Activated naive CD8-positive, alpha-beta T cell treated with anti-CD3 and anti-CD28 coated beads, Interleukin-2, amount 50 U/mL, for 24 hours (primary cell): ENCODE data around the gene FBN1.

ENCODE experiments used
- ATAC-seq: fragments of 150-1000 bp; cut with Tn5 transposase; one replicate; pipeline ENCODE4 v1.10.0; 2021
- DNase-seq: peaks from one replicate; pipeline ENCODE4 v3.0.0; 2021
- H3K27ac Mint-ChIP-seq: one replicate; pipeline ENCODE4 v1.8.0; 2021; ENCODE audit warnings: mild to moderate bottlenecking, mixed read lengths
- H3K27me3 Mint-ChIP-seq: one replicate; pipeline ENCODE4 v1.8.0; 2021; ENCODE audit warnings: mixed read lengths
- H3K36me3 Mint-ChIP-seq: one replicate; pipeline ENCODE4 v1.8.0; 2021; ENCODE audit warnings: low read depth, mixed read lengths
- H3K4me1 Mint-ChIP-seq: one replicate; pipeline ENCODE4 v1.8.0; 2021; ENCODE audit warnings: mixed read lengths
- H3K4me3 Mint-ChIP-seq: one replicate; pipeline ENCODE4 v1.8.0; 2021; ENCODE audit warnings: mild to moderate bottlenecking, moderate library complexity, mixed read lengths
- H3K9me3 Mint-ChIP-seq: one replicate; pipeline ENCODE4 v1.8.0; 2021; ENCODE audit warnings: mixed read lengths

Gene FBN1

GRCh38 chr15:48437178-48437577, 208.3 kb downstream of the FBN1 start:
- H3K4me1 Mint-ChIP-seq: peaks cover 6% of the 10 kb centered on the region
- DNase-seq (no peak), ATAC-seq (no peak)
- H3K9me3 Mint-ChIP-seq: no peaks in the 10 kb centered on the region
- H3K4me3 Mint-ChIP-seq: no peak overlapping the region
- H3K36me3 Mint-ChIP-seq: no peaks in the 10 kb centered on the region
- no peak overlapping the region for H3K27ac Mint-ChIP-seq
- H3K27me3 Mint-ChIP-seq: no peaks in the 10 kb centered on the region

GRCh38 chr15:48435321-48435720, 210.2 kb downstream of the FBN1 start:
- H3K27ac Mint-ChIP-seq: no peak overlapping the region

DNA sequence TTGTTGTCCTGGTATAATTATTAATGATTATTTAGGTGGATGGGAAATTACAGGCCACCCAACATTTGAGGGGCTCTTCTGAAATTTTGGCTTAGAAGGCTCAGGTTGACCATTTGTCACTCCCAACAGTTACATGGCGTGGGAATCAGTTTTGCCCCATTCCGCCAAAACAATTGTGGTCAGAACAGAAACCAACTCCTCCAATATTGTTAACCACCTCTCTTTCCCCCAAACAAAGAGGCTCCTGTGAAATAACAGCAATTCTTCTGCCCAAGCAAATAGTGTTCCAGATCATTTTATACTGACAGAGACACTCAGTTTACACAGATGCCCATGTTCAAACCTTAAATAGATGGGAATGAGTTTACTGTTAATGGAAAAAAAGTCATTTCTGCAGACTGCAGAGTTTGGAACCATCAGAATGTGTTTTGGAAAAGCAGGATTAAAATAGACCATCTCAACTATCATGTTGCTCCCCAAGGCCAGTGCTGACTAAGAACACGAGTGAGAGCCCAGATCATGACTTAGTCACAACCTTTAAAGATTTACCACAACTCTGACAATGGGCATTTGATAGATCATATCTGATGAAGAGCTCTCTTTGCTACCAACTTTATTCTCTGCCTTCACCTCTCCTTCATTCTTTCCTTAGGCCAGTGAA, 212.2 kb downstream of the FBN1 start:
- no peak overlapping the region for H3K4me3 Mint-ChIP-seq
- DNase-seq: peak; percentile 5
- no peaks in the 10 kb centered on the region for H3K36me3 Mint-ChIP-seq
- peaks cover 6% of the 10 kb centered on the region for H3K4me1 Mint-ChIP-seq
- H3K9me3 Mint-ChIP-seq: no peaks in the 10 kb centered on the region
- ATAC-seq: peak; percentile 69
- no peaks in the 10 kb centered on the region for H3K27me3 Mint-ChIP-seq
- H3K27ac Mint-ChIP-seq: peak overlapping the region; percentile 9

More at GRCh38 chr15:48435321-48435720, 210.2 kb downstream of the FBN1 start:
- Mint-ChIP-seq H3K4me1 (peaks cover 6% of the 10 kb centered on the region), H3K9me3 (no peaks in the 10 kb centered on the region), H3K4me3 (no peak overlapping the region), H3K27me3 (no peaks in the 10 kb centered on the region), H3K36me3 (no peaks in the 10 kb centered on the region)
- DNase-seq: no peak
- ATAC-seq: no peak

GRCh38 chr15:48432688-48433087, 212.8 kb downstream of the FBN1 start:
- Mint-ChIP-seq H3K4me1 (peaks cover 6% of the 10 kb centered on the region), H3K9me3 (no peaks in the 10 kb centered on the region), H3K36me3 (no peaks in the 10 kb centered on the region), H3K27ac (no peak overlapping the region), H3K27me3 (no peaks in the 10 kb centered on the region), H3K4me3 (no peak overlapping the region)
- DNase-seq: no peak
- ATAC-seq: no peak

GRCh38 chr15:48427960-48428547, 217.5 kb downstream of the FBN1 start:
- Mint-ChIP-seq H3K27me3 (no peaks in the 10 kb centered on the region), H3K9me3 (no peaks in the 10 kb centered on the region), H3K27ac (no peak overlapping the region), H3K4me3 (no peak overlapping the region), H3K36me3 (no peaks in the 10 kb centered on the region), H3K4me1 (no peaks in the 10 kb centered on the region)
- ATAC-seq: no peak
- no peak for DNase-seq

DNA sequence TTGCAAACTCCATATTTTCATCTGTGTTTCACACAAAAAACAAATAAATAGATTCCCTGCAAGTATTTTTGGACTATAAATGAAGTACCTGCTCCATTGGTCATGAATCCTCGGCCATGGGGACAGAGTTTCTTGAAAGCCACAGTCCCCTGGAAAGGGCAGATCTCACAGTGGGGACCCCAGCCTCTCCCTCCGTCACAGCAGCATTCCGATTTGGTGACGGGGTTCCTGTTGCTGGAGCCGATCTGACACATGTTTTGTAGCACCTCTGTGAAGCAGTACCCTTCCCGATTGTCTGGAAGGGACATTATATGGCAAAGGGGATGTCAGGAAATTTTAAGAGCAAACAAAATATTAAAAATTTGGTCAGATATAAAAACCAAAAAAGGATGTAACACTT, 218.0 kb downstream of the FBN1 start:
- no peaks in the 10 kb centered on the region for H3K36me3 Mint-ChIP-seq
- H3K9me3 Mint-ChIP-seq: no peaks in the 10 kb centered on the region
- H3K27me3 Mint-ChIP-seq: no peaks in the 10 kb centered on the region
- H3K27ac Mint-ChIP-seq: no peak overlapping the region
- no peak for ATAC-seq
- DNase-seq: no peak
- no peak overlapping the region for H3K4me3 Mint-ChIP-seq
- H3K4me1 Mint-ChIP-seq: no peaks in the 10 kb centered on the region

- Mint-ChIP-seq H3K4me3 (no peak overlapping the region), H3K27me3 (no peaks in the 10 kb centered on the region), H3K4me1 (no peaks in the 10 kb centered on the region), H3K9me3 (no peaks in the 10 kb centered on the region), H3K36me3 (no peaks in the 10 kb centered on the region), H3K27ac (no peak overlapping the region)
- DNase-seq: no peak
- no peak for ATAC-seq
These were observed 218.6 kb downstream of the FBN1 start for GRCh38 chr15:48426941-48427340.

GRCh38 chr15:48426044-48426443, 219.5 kb downstream of the FBN1 start:
- Mint-ChIP-seq H3K4me1 (no peaks in the 10 kb centered on the region), H3K27ac (no peak overlapping the region), H3K27me3 (no peaks in the 10 kb centered on the region), H3K36me3 (no peaks in the 10 kb centered on the region), H3K4me3 (no peak overlapping the region), H3K9me3 (no peaks in the 10 kb centered on the region)
- ATAC-seq: no peak
- DNase-seq: no peak

- no peak overlapping the region for H3K4me3 Mint-ChIP-seq
- no peaks in the 10 kb centered on the region for H3K9me3 Mint-ChIP-seq
- no peak overlapping the region for H3K27ac Mint-ChIP-seq
- no peaks in the 10 kb centered on the region for H3K36me3 Mint-ChIP-seq
- no peak for ATAC-seq
- no peak for DNase-seq
- H3K4me1 Mint-ChIP-seq: no peaks in the 10 kb centered on the region
- H3K27me3 Mint-ChIP-seq: no peaks in the 10 kb centered on the region
These were observed 220.5 kb downstream of the FBN1 start for GRCh38 chr15:48425051-48425450.

- Mint-ChIP-seq H3K36me3 (no peaks in the 10 kb centered on the region), H3K4me1 (no peaks in the 10 kb centered on the region), H3K9me3 (no peaks in the 10 kb centered on the region), H3K4me3 (no peak overlapping the region), H3K27ac (no peak overlapping the region), H3K27me3 (no peaks in the 10 kb centered on the region)
- DNase-seq (no peak), ATAC-seq (no peak)
These were observed 221.5 kb downstream of the FBN1 start for GRCh38 chr15:48423896-48424475.

DNA sequence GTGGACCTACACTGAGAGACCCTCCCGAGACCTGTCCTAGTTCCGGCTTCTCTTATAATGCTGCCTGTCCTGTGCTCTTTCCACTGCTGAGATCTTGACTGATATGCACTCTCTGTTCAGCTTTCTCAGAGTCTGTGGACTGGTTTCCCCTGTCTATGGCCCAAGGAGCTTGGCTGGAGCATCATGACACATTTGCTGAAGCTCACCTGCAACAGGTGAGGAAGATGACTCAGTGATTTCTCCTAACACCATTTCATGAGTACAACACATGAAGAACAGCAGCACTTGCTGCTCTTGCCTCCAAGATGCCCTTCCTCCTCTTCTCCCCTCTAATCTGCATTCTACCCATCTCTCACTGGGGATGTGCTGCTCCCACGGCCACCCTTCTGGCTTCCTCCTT, 222.2 kb downstream of the FBN1 start:
- DNase-seq (no peak), ATAC-seq (no peak)
- no peaks in the 10 kb centered on the region for H3K27me3 Mint-ChIP-seq
- H3K4me3 Mint-ChIP-seq: no peak overlapping the region
- H3K36me3 Mint-ChIP-seq: no peaks in the 10 kb centered on the region
- H3K9me3 Mint-ChIP-seq: no peaks in the 10 kb centered on the region
- H3K27ac Mint-ChIP-seq: no peak overlapping the region
- no peaks in the 10 kb centered on the region for H3K4me1 Mint-ChIP-seq

- H3K27ac Mint-ChIP-seq: no peak overlapping the region
- no peaks in the 10 kb centered on the region for H3K4me1 Mint-ChIP-seq
- DNase-seq: no peak
- H3K27me3 Mint-ChIP-seq: no peaks in the 10 kb centered on the region
- H3K36me3 Mint-ChIP-seq: no peaks in the 10 kb centered on the region
- no peak overlapping the region for H3K4me3 Mint-ChIP-seq
- no peaks in the 10 kb centered on the region for H3K9me3 Mint-ChIP-seq
- ATAC-seq: no peak
These were observed 223.1 kb downstream of the FBN1 start for GRCh38 chr15:48422401-48422800.

GRCh38 chr15:48421362-48421761, 224.1 kb downstream of the FBN1 start:
- Mint-ChIP-seq H3K36me3 (no peaks in the 10 kb centered on the region), H3K27ac (no peak overlapping the region), H3K4me3 (no peak overlapping the region), H3K27me3 (no peaks in the 10 kb centered on the region), H3K9me3 (no peaks in the 10 kb centered on the region), H3K4me1 (no peaks in the 10 kb centered on the region)
- DNase-seq (no peak), ATAC-seq (no peak)

GRCh38 chr15:48419896-48420295, 225.6 kb downstream of the FBN1 start:
- Mint-ChIP-seq H3K4me1 (no peaks in the 10 kb centered on the region), H3K27ac (no peak overlapping the region)
- ATAC-seq: no peak

GRCh38 chr15:48418343-48418742, 227.2 kb downstream of the FBN1 start:
- Mint-ChIP-seq H3K36me3 (no peaks in the 10 kb centered on the region), H3K4me3 (no peak overlapping the region), H3K4me1 (no peaks in the 10 kb centered on the region), H3K9me3 (no peaks in the 10 kb centered on the region), H3K27me3 (no peaks in the 10 kb centered on the region), H3K27ac (no peak overlapping the region)
- DNase-seq (no peak), ATAC-seq (no peak)

More at GRCh38 chr15:48419896-48420295, 225.6 kb downstream of the FBN1 start:
- no peaks in the 10 kb centered on the region for H3K27me3 Mint-ChIP-seq
- H3K36me3 Mint-ChIP-seq: no peaks in the 10 kb centered on the region
- H3K4me3 Mint-ChIP-seq: no peak overlapping the region
- no peaks in the 10 kb centered on the region for H3K9me3 Mint-ChIP-seq
- no peak for DNase-seq
